ENCODE results near the gene CPN1.

GRCh38 chr10:100114976-100115770, 33.5 kb upstream of the CPN1 start:
- TF ChIP-seq, protein P1, sequence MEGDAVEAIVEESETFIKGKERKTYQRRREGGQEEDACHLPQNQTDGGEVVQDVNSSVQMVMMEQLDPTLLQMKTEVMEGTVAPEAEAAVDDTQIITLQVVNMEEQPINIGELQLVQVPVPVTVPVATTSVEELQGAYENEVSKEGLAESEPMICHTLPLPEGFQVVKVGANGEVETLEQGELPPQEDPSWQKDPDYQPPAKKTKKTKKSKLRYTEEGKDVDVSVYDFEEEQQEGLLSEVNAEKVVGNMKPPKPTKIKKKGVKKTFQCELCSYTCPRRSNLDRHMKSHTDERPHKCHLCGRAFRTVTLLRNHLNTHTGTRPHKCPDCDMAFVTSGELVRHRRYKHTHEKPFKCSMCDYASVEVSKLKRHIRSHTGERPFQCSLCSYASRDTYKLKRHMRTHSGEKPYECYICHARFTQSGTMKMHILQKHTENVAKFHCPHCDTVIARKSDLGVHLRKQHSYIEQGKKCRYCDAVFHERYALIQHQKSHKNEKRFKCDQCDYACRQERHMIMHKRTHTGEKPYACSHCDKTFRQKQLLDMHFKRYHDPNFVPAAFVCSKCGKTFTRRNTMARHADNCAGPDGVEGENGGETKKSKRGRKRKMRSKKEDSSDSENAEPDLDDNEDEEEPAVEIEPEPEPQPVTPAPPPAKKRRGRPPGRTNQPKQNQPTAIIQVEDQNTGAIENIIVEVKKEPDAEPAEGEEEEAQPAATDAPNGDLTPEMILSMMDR (IDR thresholded peaks at IDR 0.05; ENCODE audit: low read length) = no peak
- TF ChIP-seq EZH2 (optimal IDR thresholded peaks at IDR 0.05; ENCODE audit: low read depth, low read length) (no peak), EZH2phosphoT487 (IDR thresholded peaks at IDR 0.05; ENCODE audit: low read length) (no peak)
